ENCODE measurements around the gene PDE4D.

PDE4D gene

GRCh38 chr5:59445741-59446140, 447.8 kb downstream of the PDE4D start:
- Histone ChIP-seq H3K14ac (ENCODE audit: low read length) (no peak overlapping the region), H3K36me3 (replicated peaks in 1 of 2; ENCODE audit: control insufficient read depth in 2 of 2, insufficient read depth in 2 of 2, low read length in 2 of 2) (no peaks in the 10 kb centered on the region), H3K9ac (ENCODE audit: low read depth, low read length, poor library complexity) (no peak overlapping the region), H2BK120ac (ENCODE audit: low read depth, low read length) (no peak overlapping the region), H3K18ac (ENCODE audit: low read length) (no peak overlapping the region), H4K91ac (ENCODE audit: low read depth, low read length, poor library complexity) (no peak overlapping the region), H3K4me1 (ENCODE audit: control insufficient read depth in 2 of 2, insufficient read depth in 1 of 2, low read depth in 1 of 2, low read length in 2 of 2) (no peaks in the 10 kb centered on the region), H2BK12ac (ENCODE audit: low read length) (no peak overlapping the region), H3K4ac (ENCODE audit: low read length) (no peak overlapping the region), H2AFZ (ENCODE audit: low read length) (no peak overlapping the region), H3K4me3 (ENCODE audit: low read length in 2 of 2) (no peak overlapping the region), H3K27me3 (ENCODE audit: control insufficient read depth in 3 of 3, insufficient read depth in 3 of 3, low read depth in 1 of 3, low read length in 3 of 3) (no peaks in the 10 kb centered on the region), H4K8ac (ENCODE audit: low read depth, low read length) (no peak overlapping the region), H3K9me3 (replicated peaks in 1 of 2; ENCODE audit: control insufficient read depth in 2 of 2, insufficient read depth in 1 of 2, low read depth in 1 of 2, low read length in 2 of 2) (peaks cover 0 to 7% of the 10 kb centered on the region in 2 donors), H2BK15ac (ENCODE audit: low read length) (no peak overlapping the region), H2AK5ac (ENCODE audit: low read depth, low read length) (no peak overlapping the region), H2BK5ac (ENCODE audit: low read length) (no peak overlapping the region), H3K4me2 (ENCODE audit: insufficient read depth, low read length, poor library complexity, severe bottlenecking) (no peak overlapping the region), H3K79me1 (ENCODE audit: low read depth, low read length) (no peaks in the 10 kb centered on the region), H3K27ac (replicated peaks; ENCODE audit: low read length) (no peak overlapping the region), H3K23ac (ENCODE audit: low read depth, low read length, poor library complexity) (no peak overlapping the region)
- no CpG with 5 or more reads among the region's 1 CpG for whole genome bisulfite sequencing, 2 donors (ENCODE audit: extremely low coverage in 2 of 2, insufficient read length in 2 of 2, insufficient replicate concordance in 1 of 2)
- no peak for DNase-seq (ENCODE audit: low spot score)

- no peak overlapping the region for H3K23ac ChIP-seq (ENCODE audit: low read depth, low read length, poor library complexity)
Measured at GRCh38 chr5:59439303-59439702, 454.2 kb downstream of the PDE4D start.

GRCh38 chr5:59437176-59437575, 456.4 kb downstream of the PDE4D start:
- H3K27ac ChIP-seq (replicated peaks; ENCODE audit: low read length), result no peak overlapping the region
- no peak for DNase-seq (ENCODE audit: low spot score)
- H3K27me3 ChIP-seq (ENCODE audit: control insufficient read depth in 3 of 3, insufficient read depth in 3 of 3, low read depth in 1 of 3, low read length in 3 of 3), result no peaks in the 10 kb centered on the region
- no peak overlapping the region for H3K18ac ChIP-seq (ENCODE audit: low read length)
- no peaks in the 10 kb centered on the region for H3K36me3 ChIP-seq (replicated peaks in 1 of 2; ENCODE audit: control insufficient read depth in 2 of 2, insufficient read depth in 2 of 2, low read length in 2 of 2)
- H3K14ac ChIP-seq (ENCODE audit: low read length), result no peak overlapping the region
- H4K8ac ChIP-seq (ENCODE audit: low read depth, low read length), result no peak overlapping the region
- H4K91ac ChIP-seq (ENCODE audit: low read depth, low read length, poor library complexity), result no peak overlapping the region
- H3K4me3 ChIP-seq (ENCODE audit: low read length in 2 of 2), result no peak overlapping the region
- no peaks in the 10 kb centered on the region for H3K79me1 ChIP-seq (ENCODE audit: low read depth, low read length)
- no peaks in the 10 kb centered on the region for H3K4me1 ChIP-seq (ENCODE audit: control insufficient read depth in 2 of 2, insufficient read depth in 1 of 2, low read depth in 1 of 2, low read length in 2 of 2)
- no peak overlapping the region for H2BK12ac ChIP-seq (ENCODE audit: low read length)
- H3K4ac ChIP-seq (ENCODE audit: low read length), result no peak overlapping the region
- no peak overlapping the region for H3K9ac ChIP-seq (ENCODE audit: low read depth, low read length, poor library complexity)
- H3K23ac ChIP-seq (ENCODE audit: low read depth, low read length, poor library complexity), result no peak overlapping the region
- no peak overlapping the region for H2BK15ac ChIP-seq (ENCODE audit: low read length)
- no peak overlapping the region for H3K4me2 ChIP-seq (ENCODE audit: insufficient read depth, low read length, poor library complexity, severe bottlenecking)
- no CpG with 5 or more reads among the region's 2 CpGs for WGBS, 2 donors (ENCODE audit: extremely low coverage in 2 of 2, insufficient read length in 2 of 2, insufficient replicate concordance in 1 of 2)
- H2AK5ac ChIP-seq (ENCODE audit: low read depth, low read length), result no peak overlapping the region
- no peaks in the 10 kb centered on the region for H3K9me3 ChIP-seq (replicated peaks in 1 of 2; ENCODE audit: control insufficient read depth in 2 of 2, insufficient read depth in 1 of 2, low read depth in 1 of 2, low read length in 2 of 2)
- H2AFZ ChIP-seq (ENCODE audit: low read length), result no peak overlapping the region
- no peak overlapping the region for H2BK120ac ChIP-seq (ENCODE audit: low read depth, low read length)
- no peak overlapping the region for H2BK5ac ChIP-seq (ENCODE audit: low read length)

More at GRCh38 chr5:59439303-59439702, 454.2 kb downstream of the PDE4D start:
- Histone ChIP-seq H3K4ac (ENCODE audit: low read length) (no peak overlapping the region), H4K8ac (ENCODE audit: low read depth, low read length) (no peak overlapping the region), H2BK120ac (ENCODE audit: low read depth, low read length) (no peak overlapping the region), H3K27ac (replicated peaks; ENCODE audit: low read length) (no peak overlapping the region), H4K91ac (ENCODE audit: low read depth, low read length, poor library complexity) (no peak overlapping the region), H3K9ac (ENCODE audit: low read depth, low read length, poor library complexity) (no peak overlapping the region), H2BK12ac (ENCODE audit: low read length) (no peak overlapping the region), H3K36me3 (replicated peaks in 1 of 2; ENCODE audit: control insufficient read depth in 2 of 2, insufficient read depth in 2 of 2, low read length in 2 of 2) (no peaks in the 10 kb centered on the region), H3K27me3 (ENCODE audit: control insufficient read depth in 3 of 3, insufficient read depth in 3 of 3, low read depth in 1 of 3, low read length in 3 of 3) (no peaks in the 10 kb centered on the region), H3K9me3 (replicated peaks in 1 of 2; ENCODE audit: control insufficient read depth in 2 of 2, insufficient read depth in 1 of 2, low read depth in 1 of 2, low read length in 2 of 2) (no peaks in the 10 kb centered on the region), H3K79me1 (ENCODE audit: low read depth, low read length) (no peaks in the 10 kb centered on the region), H2AFZ (ENCODE audit: low read length) (no peak overlapping the region), H3K18ac (ENCODE audit: low read length) (no peak overlapping the region), H2AK5ac (ENCODE audit: low read depth, low read length) (no peak overlapping the region), H3K14ac (ENCODE audit: low read length) (no peak overlapping the region), H3K4me1 (ENCODE audit: control insufficient read depth in 2 of 2, insufficient read depth in 1 of 2, low read depth in 1 of 2, low read length in 2 of 2) (no peaks in the 10 kb centered on the region), H2BK15ac (ENCODE audit: low read length) (no peak overlapping the region), H3K4me3 (ENCODE audit: low read length in 2 of 2) (no peak overlapping the region), H3K4me2 (ENCODE audit: insufficient read depth, low read length, poor library complexity, severe bottlenecking) (no peak overlapping the region), H2BK5ac (ENCODE audit: low read length) (no peak overlapping the region)
- no CpG with 5 or more reads among the region's 3 CpGs for WGBS, 2 donors (ENCODE audit: extremely low coverage in 2 of 2, insufficient read length in 2 of 2, insufficient replicate concordance in 1 of 2)
- DNase-seq (ENCODE audit: low spot score), result no peak

GRCh38 chr5:59436364-59437148, 457.0 kb downstream of the PDE4D start:
- Histone ChIP-seq H3K4me2 (ENCODE audit: insufficient read depth, low read length, poor library complexity, severe bottlenecking) (no peak overlapping the region), H3K23ac (ENCODE audit: low read depth, low read length, poor library complexity) (no peak overlapping the region), H3K4ac (ENCODE audit: low read length) (no peak overlapping the region), H2BK120ac (ENCODE audit: low read depth, low read length) (no peak overlapping the region), H2BK12ac (ENCODE audit: low read length) (no peak overlapping the region), H3K27ac (replicated peaks; ENCODE audit: low read length) (no peak overlapping the region), H4K8ac (ENCODE audit: low read depth, low read length) (no peak overlapping the region), H2AFZ (ENCODE audit: low read length) (no peak overlapping the region), H2AK5ac (ENCODE audit: low read depth, low read length) (no peak overlapping the region), H3K36me3 (replicated peaks in 1 of 2; ENCODE audit: control insufficient read depth in 2 of 2, insufficient read depth in 2 of 2, low read length in 2 of 2) (no peaks in the 10 kb centered on the region), H2BK5ac (ENCODE audit: low read length) (no peak overlapping the region), H3K9ac (ENCODE audit: low read depth, low read length, poor library complexity) (no peak overlapping the region), H2BK15ac (ENCODE audit: low read length) (no peak overlapping the region), H3K27me3 (ENCODE audit: control insufficient read depth in 3 of 3, insufficient read depth in 3 of 3, low read depth in 1 of 3, low read length in 3 of 3) (no peaks in the 10 kb centered on the region), H3K9me3 (replicated peaks in 1 of 2; ENCODE audit: control insufficient read depth in 2 of 2, insufficient read depth in 1 of 2, low read depth in 1 of 2, low read length in 2 of 2) (no peaks in the 10 kb centered on the region), H3K18ac (ENCODE audit: low read length) (no peak overlapping the region), H4K91ac (ENCODE audit: low read depth, low read length, poor library complexity) (no peak overlapping the region), H3K4me1 (ENCODE audit: control insufficient read depth in 2 of 2, insufficient read depth in 1 of 2, low read depth in 1 of 2, low read length in 2 of 2) (no peaks in the 10 kb centered on the region), H3K79me1 (ENCODE audit: low read depth, low read length) (no peaks in the 10 kb centered on the region), H3K4me3 (ENCODE audit: low read length in 2 of 2) (no peak overlapping the region), H3K14ac (ENCODE audit: low read length) (no peak overlapping the region)
- no CpG with 5 or more reads among the region's 5 CpGs for WGBS, 2 donors (ENCODE audit: extremely low coverage in 2 of 2, insufficient read length in 2 of 2, insufficient replicate concordance in 1 of 2)
- DNase-seq (ENCODE audit: low spot score), result no peak
